MM.1S (cell line): ENCODE results near the gene PAPSS2.

Experiments used
- DNase-seq: peaks from one replicate; pipeline ENCODE4 v3.0.0-alpha.2; 2015
- H2AFZ ChIP-seq: fragments of 300-600 bp; sonication (generic); 2 replicates; pipeline ENCODE4 v1.6.0; 2016; ENCODE audit warnings: antibody characterized with exemption, low read length
- H3F3A ChIP-seq: fragments of 300-600 bp; sonication (generic); 2 replicates; pipeline ENCODE4 v1.6.1; 2016; ENCODE audit warnings: mild to moderate bottlenecking, antibody characterized with exemption, low read length, moderate library complexity, mixed read lengths; ENCODE audit not compliant: insufficient read depth
- H3K27ac ChIP-seq: fragments of 300-600 bp; sonication (generic); 2 replicates; pipeline ENCODE4 v1.5.1; 2016; ENCODE audit warnings: mild to moderate bottlenecking, low read length
- H3K27me3 ChIP-seq: fragments of 300-600 bp; sonication (generic); replicated peaks from 2 replicates; pipeline ENCODE4 v1.6.0; 2016; ENCODE audit warnings: low read length; ENCODE audit not compliant: insufficient read depth
- H3K36me3 ChIP-seq: fragments of 300-600 bp; sonication (generic); replicated peaks from 2 replicates; pipeline ENCODE4 v1.6.1; 2016; ENCODE audit warnings: mild to moderate bottlenecking, low read length, mixed read lengths; ENCODE audit not compliant: insufficient read depth
- H3K4me1 ChIP-seq: fragments of 300-600 bp; sonication (generic); 2 replicates; pipeline ENCODE4 v1.6.1; 2016; ENCODE audit warnings: low read length, mixed read lengths
- H3K4me2 ChIP-seq: fragments of 300-600 bp; sonication (generic); 2 replicates; pipeline ENCODE4 v1.6.0; 2016; ENCODE audit warnings: low read depth, low read length
- H3K4me3 ChIP-seq: fragments of 300-600 bp; sonication (generic); 2 replicates; pipeline ENCODE4 v1.5.1; 2016; ENCODE audit warnings: low read length, mixed read lengths
- H3K79me2 ChIP-seq: fragments of 300-600 bp; sonication (generic); 2 replicates; pipeline ENCODE4 v1.6.1; 2016; ENCODE audit warnings: mixed run types, low read length, mixed read lengths
- H3K9ac ChIP-seq: fragments of 300-600 bp; sonication (generic); 2 replicates; pipeline ENCODE4 v1.6.1; 2016; ENCODE audit warnings: low read length, mixed read lengths
- H3K9me2 ChIP-seq: fragments of 300-600 bp; sonication (generic); replicated peaks from 2 replicates; pipeline ENCODE4 v1.6.1; 2016; ENCODE audit warnings: mild to moderate bottlenecking, low read length, mixed read lengths; ENCODE audit not compliant: insufficient read depth
- H3K9me3 ChIP-seq: fragments of 300-600 bp; sonication (generic); replicated peaks from 2 replicates; pipeline ENCODE4 v1.6.1; 2016; ENCODE audit warnings: mild to moderate bottlenecking, low read length, mixed read lengths; ENCODE audit not compliant: insufficient read depth
- H4K20me1 ChIP-seq: fragments of 300-600 bp; sonication (generic); 2 replicates; pipeline ENCODE4 v1.6.1; 2016; ENCODE audit warnings: mild to moderate bottlenecking, low read length, moderate library complexity, mixed read lengths; ENCODE audit not compliant: insufficient read depth
- EZH2 ChIP-seq: fragments of 300-600 bp; sonication (generic); optimal IDR thresholded peaks from 2 replicates; pipeline ENCODE3; 2017; ENCODE audit warnings: low read depth, mild to moderate bottlenecking, antibody characterized with exemption, low read length, mixed read lengths
- EZH2phosphoT487 ChIP-seq: fragments of 300-600 bp; sonication (generic); IDR thresholded peaks from 2 replicates; pipeline ENCODE4 v1.6.1; 2018; ENCODE audit warnings: antibody characterized with exemption, low read length
- TF ChIP-seq, protein P1 (sequence below): fragments of 300-600 bp; sonication (generic); IDR thresholded peaks from 2 replicates; pipeline ENCODE4 v1.5.1; 2016; ENCODE audit warnings: antibody characterized with exemption, low read length, mixed read lengths

PAPSS2 gene

DNA sequence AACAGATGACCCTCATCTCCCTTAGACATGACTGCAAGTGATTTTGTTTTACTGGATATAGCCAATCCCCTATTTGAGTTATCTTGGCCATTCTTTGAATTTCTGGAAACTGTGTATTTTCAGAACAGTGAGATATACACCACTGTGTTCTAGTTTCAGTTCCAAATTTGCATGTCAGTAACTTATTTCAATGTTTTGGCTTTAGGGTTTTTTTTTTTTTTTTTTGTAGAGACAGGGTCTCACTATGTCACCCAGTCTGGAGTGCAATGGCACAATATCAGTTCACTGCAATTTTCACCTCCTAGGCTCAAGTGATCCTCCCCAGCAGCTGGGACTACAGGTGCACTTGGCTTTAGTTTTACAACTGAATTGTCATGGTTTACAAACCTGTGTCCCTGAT is 91.1 kb downstream of the PAPSS2 start:
- Histone ChIP-seq H3F3A (no peaks in the 10 kb centered on the region), H3K9ac (no peak overlapping the region), H4K20me1 (no peaks in the 10 kb centered on the region), H3K9me2 (no peaks in the 10 kb centered on the region), H3K27ac (peak overlapping the region; percentile 11; the same call in 1 of the 2 replicates), H3K4me1 (peaks cover 30% of the 10 kb centered on the region), H3K4me2 (0 out of 2 replicates have a peak overlapping the region, but pooled peaks have one; percentile 10), H3K79me2 (no peaks in the 10 kb centered on the region), H3K9me3 (no peaks in the 10 kb centered on the region), H3K27me3 (no peaks in the 10 kb centered on the region), H3K4me3 (no peak overlapping the region), H3K36me3 (no peaks in the 10 kb centered on the region), H2AFZ (no peak overlapping the region)
- peak; percentile 37 for DNase-seq
- TF ChIP-seq EZH2phosphoT487 (no peak), EZH2 (no peak)
- TF ChIP-seq, protein P1, sequence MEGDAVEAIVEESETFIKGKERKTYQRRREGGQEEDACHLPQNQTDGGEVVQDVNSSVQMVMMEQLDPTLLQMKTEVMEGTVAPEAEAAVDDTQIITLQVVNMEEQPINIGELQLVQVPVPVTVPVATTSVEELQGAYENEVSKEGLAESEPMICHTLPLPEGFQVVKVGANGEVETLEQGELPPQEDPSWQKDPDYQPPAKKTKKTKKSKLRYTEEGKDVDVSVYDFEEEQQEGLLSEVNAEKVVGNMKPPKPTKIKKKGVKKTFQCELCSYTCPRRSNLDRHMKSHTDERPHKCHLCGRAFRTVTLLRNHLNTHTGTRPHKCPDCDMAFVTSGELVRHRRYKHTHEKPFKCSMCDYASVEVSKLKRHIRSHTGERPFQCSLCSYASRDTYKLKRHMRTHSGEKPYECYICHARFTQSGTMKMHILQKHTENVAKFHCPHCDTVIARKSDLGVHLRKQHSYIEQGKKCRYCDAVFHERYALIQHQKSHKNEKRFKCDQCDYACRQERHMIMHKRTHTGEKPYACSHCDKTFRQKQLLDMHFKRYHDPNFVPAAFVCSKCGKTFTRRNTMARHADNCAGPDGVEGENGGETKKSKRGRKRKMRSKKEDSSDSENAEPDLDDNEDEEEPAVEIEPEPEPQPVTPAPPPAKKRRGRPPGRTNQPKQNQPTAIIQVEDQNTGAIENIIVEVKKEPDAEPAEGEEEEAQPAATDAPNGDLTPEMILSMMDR = no peak

- Histone ChIP-seq H3K4me1 (peaks cover 30% of the 10 kb centered on the region), H4K20me1 (no peaks in the 10 kb centered on the region), H3K9me3 (no peaks in the 10 kb centered on the region), H3K27ac (peak overlapping the region; percentile 11; the same call in 1 of the 2 replicates), H3K9me2 (no peaks in the 10 kb centered on the region), H3F3A (no peaks in the 10 kb centered on the region), H2AFZ (no peak overlapping the region), H3K27me3 (no peaks in the 10 kb centered on the region), H3K79me2 (no peaks in the 10 kb centered on the region), H3K9ac (no peak overlapping the region), H3K4me2 (0 out of 2 replicates have a peak overlapping the region, but pooled peaks have one; percentile 10), H3K4me3 (no peak overlapping the region), H3K36me3 (peaks cover 3% of the 10 kb centered on the region; the same call in 1 of the 2 replicates)
- DNase-seq = no peak
- TF ChIP-seq EZH2 = no peak
- TF ChIP-seq EZH2phosphoT487 = no peak
- TF ChIP-seq, protein P1 = no peak
Measured at GRCh38 chr10:87751274-87751673, 91.6 kb downstream of the PAPSS2 start.

DNA sequence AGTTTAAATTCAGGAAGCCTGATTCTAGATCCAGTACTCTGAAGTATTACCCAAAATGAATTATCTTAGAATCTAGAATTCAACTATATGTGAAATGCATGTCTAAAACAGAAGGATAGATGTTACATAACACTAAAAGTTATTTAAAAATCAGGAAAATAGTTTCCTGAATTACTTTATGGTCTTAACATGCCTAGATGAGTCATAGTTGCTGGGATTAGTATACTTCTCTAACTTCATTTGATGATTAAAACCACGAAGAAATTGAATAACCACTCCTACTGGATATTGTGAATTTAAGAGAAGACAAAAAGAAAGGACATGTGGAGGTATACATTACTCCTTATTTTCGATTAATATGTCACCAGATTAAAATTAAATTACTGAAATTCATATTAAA is 92.9 kb downstream of the PAPSS2 start:
- no peaks in the 10 kb centered on the region for H3K27me3 ChIP-seq
- H4K20me1 ChIP-seq = no peaks in the 10 kb centered on the region
- peaks cover 8% of the 10 kb centered on the region; the same call in 1 of the 2 replicates for H3K36me3 ChIP-seq
- H2AFZ ChIP-seq = no peak overlapping the region
- H3K4me2 ChIP-seq = no peak overlapping the region
- no peaks in the 10 kb centered on the region for H3K9me3 ChIP-seq
- H3K4me1 ChIP-seq = peaks cover 30% of the 10 kb centered on the region
- H3K4me3 ChIP-seq = no peak overlapping the region
- no peaks in the 10 kb centered on the region for H3K9me2 ChIP-seq
- H3K9ac ChIP-seq = no peak overlapping the region
- TF ChIP-seq, protein P1 = no peak
- TF ChIP-seq EZH2phosphoT487 (no peak), EZH2 (no peak)
- H3F3A ChIP-seq = no peaks in the 10 kb centered on the region
- no peak for DNase-seq
- H3K79me2 ChIP-seq = no peaks in the 10 kb centered on the region
- no peak overlapping the region for H3K27ac ChIP-seq
